SKM-1 treated with dmso at 0.1 percent for 144 hours (cell line): ENCODE data around the gene CCDC154.
"Not testable (repeated sequence)": the region's sequence is repeated elsewhere in the genome, so short reads cannot be mapped to it uniquely, and the experiment has no call there.

ENCODE experiments used
- DNase-seq: peaks from one replicate; lab custom pipeline; 2025; ENCODE audit not compliant: unreplicated experiment; lab: John Stamatoyannopoulos, UW

Gene CCDC154

DNA sequence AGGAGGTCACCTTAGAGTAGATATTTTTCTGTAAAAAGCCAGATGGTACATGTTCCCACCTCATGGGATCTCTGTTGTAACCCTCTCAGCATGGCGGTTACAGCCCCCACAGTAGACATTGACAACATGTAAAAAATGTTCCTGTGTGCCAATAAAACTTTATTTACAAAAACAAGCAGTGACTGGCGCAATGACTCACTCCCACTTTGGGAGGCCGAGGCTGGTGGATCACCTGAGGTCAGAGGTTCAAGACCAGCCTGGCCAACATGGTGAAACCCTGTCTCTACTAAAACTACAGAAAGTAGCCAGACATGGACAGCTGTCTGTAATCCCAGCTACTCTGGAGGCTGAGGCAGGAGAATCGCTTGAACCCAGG lies 4.7 kb downstream of the CCDC154 start:
- not testable (repeated sequence) for DNase-seq

DNA sequence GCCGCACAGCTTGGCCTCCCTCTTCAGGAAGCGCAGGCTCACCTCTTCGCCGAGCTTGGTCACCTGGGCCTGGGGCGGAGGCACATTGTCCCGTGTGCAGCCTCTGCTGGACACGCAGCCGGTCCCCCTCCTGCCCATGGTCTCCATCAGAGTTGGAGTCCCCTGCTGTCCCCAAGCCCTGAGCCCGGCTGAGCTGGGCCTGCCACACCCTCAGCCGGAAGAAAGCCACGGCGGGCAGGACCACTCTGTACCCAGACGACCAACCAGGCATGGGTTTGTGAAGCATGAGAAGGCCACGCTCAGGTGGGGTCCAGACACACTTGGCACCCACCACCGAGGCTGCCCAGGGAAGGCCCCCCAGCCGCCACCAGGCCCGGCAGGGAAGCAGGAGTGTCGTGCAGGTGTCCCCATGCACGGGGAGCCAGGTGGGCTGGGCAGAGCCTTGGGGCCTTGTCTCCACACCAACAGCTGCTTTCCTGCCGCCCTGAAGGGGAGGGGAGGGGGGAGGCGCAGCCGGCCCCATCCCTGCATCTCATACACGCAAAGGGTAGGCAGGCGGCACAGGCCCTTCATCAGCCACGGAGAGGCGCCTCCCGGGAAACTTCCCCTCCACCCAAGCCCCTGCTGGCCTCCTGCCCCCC lies 5.2 kb downstream of the CCDC154 start:
- DNase-seq: no peak

DNA sequence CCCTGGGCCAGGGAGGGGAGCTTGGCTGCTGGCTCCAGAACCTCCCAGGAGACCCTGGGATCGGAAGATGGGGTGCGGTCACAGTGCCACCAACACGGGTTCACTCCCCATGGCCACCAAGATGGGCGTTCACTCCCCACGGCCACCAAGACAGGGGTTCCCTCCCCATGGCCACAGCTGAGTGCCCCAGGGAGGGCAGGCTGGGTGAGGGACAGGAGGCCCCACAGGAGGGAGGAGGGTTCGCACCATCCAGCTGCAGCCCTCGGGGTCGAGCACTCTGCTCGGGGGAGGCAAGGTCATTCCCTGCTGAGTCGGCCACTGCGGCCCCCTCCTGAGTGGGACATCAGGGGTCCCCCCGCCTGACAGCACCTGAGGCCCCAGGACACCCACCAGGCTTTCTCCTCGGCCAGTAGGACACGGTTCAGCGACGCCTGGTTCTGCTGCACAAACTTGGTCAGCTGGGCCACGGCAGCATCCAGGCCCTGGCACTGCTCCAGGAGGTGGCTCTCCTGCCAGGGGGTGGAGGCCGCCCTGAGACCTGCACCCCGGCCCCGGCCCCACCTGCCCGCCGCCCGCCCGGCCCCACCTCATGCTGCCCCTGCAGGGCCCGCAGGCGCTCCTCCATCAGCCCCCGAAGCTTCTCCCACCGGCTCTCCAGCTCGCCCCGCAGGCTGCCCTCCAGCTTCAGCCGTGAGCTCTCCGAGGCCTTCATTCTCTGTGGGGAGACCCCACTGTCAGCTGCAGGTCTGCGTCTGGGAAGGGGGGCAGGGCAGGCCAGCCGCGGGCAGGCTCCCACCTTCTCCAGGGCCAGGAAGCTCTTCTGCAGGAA lies 5.9 kb downstream of the CCDC154 start:
- DNase-seq: no peak

DNA sequence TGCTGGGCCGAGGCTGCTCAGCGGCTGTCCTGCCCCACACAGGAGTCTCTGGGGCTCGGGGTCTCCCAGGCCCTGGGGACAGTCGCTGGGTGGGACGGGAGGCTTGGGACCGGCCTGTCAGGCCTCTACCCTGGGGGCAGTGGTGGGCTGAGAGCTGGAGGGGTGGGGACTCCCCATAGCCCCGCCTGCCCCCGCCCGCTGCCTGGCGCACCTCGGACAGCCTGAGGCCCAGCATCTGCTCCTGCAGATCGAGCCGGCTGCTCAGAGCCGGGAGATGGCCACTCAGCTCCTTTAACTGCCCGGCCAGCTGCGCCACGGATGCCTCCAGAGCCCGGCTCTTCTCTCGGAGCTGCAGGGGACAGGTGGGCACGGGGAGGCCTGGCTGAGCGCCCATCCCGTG lies 6.8 kb downstream of the CCDC154 start:
- no peak for DNase-seq

DNA sequence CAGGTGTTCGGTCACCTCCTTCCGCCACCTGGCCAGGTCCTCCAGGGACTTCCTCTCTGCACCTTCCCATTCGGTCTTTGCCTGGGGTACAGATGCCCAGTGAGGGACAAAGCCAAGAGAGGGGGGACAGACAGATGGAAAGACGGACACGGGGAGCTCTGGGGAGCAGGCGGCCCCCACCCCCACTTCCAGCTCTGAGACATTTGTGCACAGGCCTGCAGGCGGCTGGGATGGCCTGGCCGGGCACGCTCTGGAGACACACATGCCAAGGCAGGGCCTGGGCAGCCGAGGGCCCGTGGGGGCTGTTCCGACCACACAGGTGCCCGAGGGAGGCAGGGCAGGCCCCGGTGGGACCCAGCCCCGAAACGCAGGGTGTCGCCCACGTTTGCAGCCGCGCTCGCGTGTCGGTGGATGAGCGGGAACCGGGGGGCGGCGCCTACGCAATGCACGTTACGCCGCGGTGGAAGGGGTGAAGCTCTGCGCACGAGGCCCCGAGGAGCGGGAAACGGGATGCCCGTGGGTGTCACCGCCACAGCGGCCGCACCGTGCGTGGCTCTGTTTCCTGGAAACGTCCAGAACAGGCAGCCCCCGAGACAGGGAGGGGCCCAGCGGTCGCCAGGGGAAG lies 7.5 kb downstream of the CCDC154 start:
- DNase-seq: no peak

DNA sequence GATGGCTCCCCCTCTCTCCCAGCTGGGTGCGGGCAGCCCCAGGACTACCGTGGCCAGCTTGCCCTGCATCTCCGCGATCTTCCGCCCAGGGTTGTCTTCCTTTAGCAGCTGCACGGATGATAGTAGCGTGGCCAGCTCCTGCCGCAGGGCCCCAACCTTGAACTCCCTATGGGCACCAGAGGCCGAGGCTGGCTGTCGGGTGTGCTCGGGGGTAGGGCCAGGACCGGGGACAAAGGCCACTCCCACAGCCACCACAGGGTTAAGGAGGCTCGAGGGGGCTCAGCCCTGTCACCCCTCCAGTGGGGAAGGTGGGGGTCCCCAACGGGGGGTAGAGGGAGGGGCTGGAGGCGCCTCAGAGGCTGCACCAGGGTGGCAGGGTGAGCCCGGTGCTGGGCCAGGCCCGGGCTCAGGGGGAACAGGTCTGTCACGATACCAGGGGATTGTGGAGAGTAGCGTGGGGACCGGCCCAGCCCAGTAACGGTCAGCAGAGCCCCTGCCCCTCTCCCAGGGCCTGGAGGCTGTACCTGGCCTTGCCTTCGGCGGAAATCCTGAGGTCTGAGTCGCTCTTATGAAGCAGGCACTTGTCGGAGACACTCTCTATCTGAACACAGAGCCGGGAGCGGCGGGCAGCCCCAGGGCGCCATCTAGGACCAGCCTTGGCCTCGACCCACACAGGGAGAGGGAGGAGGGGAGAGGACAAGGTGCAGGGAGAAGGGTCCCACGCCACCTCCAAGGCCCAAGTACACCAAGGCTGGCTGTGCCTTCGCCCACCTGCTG lies 8.2 kb downstream of the CCDC154 start:
- no peak for DNase-seq

DNA sequence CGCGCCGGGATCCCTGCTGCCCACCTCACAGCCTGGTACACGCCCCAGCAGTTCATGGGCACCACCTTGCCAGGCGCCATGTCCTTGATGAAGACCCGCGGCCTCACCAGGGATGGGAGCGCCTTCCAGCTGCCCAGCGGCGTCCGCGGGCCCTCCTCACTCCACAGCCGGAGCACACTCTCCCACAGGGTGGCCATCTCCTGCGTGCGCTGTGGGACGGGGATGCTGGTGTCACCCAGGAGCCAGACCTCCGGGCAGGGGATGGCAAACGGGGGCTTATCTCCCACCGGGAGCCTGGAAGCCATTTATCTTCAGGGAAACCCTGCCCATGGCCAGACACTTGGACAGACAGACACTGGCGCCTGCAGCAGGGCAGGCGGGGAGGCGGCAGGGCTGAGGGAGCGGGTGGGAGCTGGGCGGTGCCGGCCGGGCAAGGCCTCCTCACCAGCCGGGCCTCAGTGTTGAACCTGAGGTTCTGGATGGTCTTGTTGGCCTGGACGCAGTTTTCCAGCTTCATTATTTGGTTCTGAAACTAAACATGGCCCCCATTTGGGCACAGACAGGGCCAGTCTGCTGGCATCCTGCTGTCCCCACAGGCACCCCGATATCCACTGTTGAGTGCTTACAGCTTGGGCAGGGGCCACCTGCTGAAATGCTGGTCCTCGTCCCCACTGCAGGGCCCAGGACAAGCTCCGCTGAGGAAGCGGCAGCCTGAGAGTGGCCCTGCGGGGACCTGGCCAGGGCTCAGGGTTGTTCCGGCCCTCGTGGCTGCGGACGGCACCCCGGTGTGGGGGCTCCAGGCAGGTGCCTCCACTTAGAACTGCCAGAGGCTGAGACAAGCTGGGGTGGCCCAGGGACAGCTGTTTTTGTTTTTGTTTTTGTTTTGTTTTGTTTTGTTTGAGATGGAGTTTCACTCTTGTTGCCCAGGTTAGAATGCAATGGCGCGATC lies 9.4 kb downstream of the CCDC154 start:
- no peak for DNase-seq

DNA sequence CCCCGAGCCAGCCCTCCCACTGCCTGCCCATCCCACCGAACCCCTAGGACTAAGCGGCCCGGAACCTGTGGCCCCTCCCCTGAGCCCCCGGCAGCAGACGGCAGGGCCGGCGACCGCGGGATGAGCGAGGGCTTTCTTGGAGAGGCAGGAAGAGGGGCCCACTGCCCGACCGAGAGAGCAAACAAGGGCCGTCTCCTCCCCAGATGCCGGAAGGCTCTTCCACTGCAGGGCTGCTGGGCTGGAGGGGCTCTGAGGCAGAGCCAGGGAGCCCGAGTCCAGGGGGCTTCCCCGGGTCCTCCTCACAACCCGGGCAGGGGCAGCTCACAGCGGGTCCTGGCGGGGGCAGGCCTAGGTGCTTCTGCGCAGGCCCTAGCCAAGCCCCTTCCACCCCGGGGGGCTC lies 10.6 kb downstream of the CCDC154 start:
- DNase-seq: no peak

DNA sequence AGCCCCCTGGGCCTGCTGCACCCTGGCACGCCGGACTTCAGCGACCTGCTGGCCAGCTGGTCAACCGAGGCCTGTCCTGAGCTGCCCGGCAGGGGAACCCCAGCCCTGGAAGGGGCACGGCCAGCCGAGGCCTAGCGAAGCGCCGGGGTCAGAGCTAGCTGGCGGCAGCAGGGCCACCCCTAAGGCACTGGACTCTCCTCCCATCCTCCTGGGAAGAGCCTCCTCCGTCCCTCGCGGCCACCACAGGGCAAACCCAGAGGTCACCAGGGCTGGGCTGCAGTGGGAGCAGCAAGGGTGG lies 11.1 kb downstream of the CCDC154 start:
- DNase-seq: no peak

DNA sequence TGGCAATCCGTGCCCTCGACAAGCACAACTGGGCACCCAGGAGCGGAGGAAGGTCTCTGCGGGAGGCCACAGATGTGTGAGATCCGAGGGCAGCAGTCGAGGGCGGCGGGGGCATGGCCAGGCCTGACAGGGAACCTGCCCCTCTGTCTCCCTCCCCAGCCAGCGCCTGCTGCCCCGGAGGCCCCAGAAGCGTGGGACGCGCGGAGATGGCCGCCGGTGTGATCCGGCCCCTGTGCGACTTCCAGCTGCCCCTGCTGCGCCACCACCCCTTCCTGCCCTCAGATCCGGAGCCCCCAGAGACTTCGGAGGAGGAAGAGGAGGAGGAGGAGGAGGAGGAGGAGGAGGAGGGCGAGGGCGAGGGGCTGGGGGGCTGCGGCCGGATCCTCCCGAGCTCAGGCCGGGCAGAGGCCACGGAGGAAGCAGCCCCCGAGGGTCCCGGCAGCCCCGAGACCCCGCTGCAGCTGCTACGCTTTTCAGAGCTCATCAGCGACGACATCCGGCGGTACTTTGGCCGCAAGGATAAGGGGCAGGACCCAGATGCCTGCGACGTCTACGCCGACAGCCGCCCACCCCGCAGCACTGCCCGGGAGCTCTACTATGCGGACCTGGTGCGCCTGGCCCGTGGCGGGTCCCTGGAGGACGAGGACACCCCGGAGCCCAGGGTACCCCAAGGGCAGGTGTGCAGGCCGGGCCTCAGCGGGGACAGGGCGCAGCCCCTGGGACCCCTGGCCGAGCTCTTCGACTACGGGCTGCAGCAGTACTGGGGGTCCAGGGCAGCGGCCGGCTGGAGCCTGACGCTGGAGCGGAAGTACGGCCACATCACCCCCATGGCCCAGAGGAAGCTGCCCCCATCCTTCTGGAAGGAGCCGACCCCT lies 11.7 kb downstream of the CCDC154 start:
- DNase-seq: no peak

DNA sequence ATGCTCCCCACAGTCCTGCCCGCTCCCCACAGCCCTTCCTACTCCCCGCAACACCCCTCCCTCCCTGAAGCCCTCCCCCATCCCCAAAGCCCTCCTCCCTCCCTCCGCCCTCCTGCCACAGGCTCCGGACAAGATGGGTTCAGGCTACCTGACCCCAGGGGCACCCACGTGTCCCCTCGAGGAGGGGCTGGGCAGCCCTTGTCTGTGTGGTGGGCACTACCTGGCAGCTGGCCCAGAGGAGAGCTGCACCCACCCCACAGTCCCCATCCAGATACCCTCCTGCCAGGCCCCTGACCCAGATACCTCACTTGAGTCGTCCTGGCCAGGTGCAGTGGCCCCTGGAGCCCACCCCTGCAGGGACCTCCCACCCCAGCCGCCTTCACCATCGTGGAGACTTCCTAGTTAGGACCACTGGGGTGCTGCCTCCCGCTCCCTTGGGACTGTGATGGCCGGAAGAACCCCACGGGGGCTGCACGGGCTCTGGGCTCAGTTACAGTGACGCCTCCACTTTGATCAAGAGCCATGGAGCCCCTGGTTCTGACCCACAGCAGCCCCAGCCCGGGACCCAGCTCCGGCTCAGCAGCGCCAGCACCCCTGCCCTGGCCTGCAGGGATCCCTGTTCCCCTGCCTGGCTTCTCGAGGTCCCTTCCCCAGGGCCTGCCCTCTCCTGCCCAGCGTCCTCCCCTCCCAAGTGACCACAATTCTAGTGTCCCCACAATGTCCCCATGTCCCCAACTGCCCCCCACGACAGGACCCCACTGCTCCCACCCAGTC lies 12.7 kb downstream of the CCDC154 start:
- no peak for DNase-seq

DNA sequence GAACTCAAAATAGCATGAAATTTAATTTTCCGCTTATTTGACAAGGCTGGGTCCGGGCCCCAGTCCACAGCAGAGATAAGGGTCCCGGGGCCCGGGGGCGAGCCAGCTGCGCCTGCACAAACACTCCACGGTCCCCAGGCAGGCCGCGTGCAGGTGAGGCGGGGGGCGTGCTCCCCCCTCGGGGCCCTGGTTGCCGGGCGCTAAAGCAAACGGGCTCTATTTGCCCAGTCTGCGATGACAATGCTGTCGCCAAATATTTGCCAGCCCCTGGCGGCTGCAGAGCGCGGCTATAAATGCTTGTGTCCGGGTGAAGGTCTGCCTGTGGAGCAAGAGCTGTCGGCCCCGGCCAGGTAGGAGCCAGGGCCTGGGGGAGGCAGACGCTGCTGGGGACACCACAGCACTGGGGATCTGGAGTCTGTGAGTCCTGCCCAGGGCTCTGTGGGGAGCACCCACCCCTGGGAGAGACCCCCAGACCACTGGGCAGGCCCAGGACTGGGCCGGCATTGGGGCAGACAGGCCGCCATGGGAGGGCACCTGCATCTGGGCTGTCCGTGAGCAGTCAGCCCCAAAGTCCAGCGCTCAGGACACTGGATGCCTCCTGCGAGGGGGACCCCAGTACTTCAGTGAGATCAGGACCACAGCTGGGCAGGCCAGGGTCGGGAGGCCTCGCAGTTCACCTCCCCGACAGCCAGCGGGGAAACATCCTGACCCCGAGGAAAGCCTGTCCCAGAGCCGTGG lies 13.4 kb downstream of the CCDC154 start, which contains the start of gene PERCC1:
TSS of gene PERCC1 (plus strand) at position 320 of the 738 bp plus-strand sequence. CDS start 1,516 bp downstream, outside the sequence.
- no peak for DNase-seq

DNA sequence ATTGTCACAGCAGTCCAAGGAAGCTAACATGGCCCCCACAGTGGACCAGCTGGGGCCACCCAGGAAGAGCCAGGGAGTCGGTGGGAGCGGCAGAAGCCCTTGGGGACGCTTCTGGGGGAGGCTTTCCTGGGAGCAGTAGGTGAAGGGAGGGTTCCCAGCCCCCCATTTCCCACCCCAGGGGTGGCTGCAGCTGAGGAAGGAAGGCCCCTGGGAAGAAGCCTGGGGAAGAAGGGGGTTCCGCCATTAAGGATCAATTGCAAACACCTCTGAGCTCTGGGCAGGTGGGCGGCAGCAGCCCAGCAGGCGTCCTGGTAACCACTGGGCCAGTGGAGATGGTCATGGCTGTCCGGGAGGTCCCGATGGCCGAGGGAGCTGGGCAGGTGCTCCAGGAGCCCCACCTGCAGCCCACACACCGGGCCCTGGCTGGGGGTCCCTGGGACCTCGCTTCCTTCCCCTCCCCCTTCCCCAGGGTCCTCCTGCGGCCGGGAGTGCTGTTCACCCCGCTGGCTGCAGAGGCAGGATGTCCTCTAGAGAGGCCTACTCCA lies 14.1 kb downstream of the CCDC154 start:
- DNase-seq: no peak

DNA sequence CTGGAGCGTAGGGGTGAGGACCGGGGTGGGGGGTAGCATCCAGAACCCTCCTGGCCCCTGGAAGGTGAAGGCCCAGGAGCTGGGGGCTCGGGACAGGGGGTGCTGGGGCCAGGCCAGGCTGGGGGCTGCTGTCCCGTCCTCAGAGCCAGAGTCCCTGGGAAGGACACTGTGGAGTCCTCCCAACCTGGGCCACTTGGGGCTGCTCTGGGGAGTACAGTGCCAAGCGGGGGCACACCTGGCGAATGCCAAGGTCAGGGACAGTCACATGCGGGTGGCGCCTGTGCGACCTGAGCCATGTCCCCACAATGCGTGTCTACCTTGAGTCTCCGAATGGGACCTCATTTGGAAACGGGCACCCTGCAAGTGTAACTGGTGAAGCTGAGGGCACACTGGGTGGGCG lies 14.7 kb downstream of the CCDC154 start:
- no peak for DNase-seq

DNA sequence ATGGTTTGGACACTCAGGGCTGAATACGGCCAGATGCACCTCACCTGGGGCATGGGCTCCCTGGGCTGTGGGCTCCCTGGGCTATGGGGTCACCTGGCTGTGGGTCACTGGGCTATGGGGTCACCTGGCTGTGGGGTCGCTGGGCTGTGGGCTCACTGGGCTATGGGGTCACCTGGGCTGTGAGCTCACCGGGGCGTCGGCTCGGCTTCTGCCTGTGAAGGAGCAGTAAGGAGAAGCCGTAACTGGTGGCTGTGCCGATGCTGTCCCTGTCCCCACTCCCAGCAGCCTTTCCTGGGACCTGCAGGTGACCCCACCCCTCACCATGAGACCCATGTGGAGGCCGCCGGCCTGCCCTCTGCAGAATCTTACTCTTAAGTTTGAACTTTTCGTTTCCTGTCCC lies 15.3 kb downstream of the CCDC154 start:
- DNase-seq: no peak

DNA sequence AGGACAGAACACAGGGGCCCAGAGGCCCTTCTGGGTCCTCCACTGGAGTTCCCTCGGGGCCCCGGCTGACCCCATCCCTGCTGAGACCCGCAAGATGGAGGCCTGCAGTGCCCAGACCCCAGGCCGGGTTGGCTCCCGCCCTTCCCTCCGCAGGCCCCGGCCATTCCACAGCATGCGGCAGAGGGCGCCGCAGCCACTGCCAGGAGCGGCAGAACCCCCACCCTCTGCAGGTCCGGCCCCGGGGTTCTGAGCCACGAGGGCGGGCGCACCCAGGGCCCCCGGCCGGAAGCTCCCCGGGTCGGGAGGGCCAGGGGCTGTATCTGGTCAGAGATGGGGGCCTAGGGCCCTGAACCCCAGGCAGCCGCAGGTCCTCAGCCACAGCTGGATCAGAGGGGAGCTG lies 15.8 kb downstream of the CCDC154 start:
- DNase-seq: peak; percentile 65
